WTC11 (cell line): ENCODE data around the gene SRSF12.

Experiments used
- IRF2 ChIP-seq: sonication (generic); formaldehyde crosslinking; IDR thresholded peaks from 2 replicates; pipeline ENCODE4 v1.8.0; 2022; ENCODE audit warnings: low read depth, missing genetic modification reagents, borderline replicate concordance
- NFYB ChIP-seq: sonication (generic); formaldehyde crosslinking; conservative IDR thresholded peaks from 2 replicates; pipeline ENCODE4 v1.8.0; 2022; ENCODE audit warnings: low read depth, missing genetic modification reagents
- RELA ChIP-seq: sonication (generic); formaldehyde crosslinking; IDR thresholded peaks from 2 replicates; pipeline ENCODE4 v1.8.1; 2022; ENCODE audit warnings: missing genetic modification reagents, mild to moderate bottlenecking, borderline replicate concordance
- SP1 ChIP-seq: sonication (generic); formaldehyde crosslinking; conservative IDR thresholded peaks from 2 replicates; pipeline ENCODE4 v1.8.1; 2022; ENCODE audit warnings: missing genetic modification reagents
- USF2 ChIP-seq: sonication (generic); formaldehyde crosslinking; IDR thresholded peaks from 2 replicates; pipeline ENCODE4 v1.8.1; 2023; ENCODE audit warnings: mild to moderate bottlenecking, missing genetic modification reagents, moderate library complexity
- ZNF121 ChIP-seq: sonication (generic); formaldehyde crosslinking; IDR thresholded peaks from 2 replicates; pipeline ENCODE4 v1.8.0; 2023; ENCODE audit warnings: missing genetic modification reagents
- TF ChIP-seq, protein P1 (sequence below): sonication (generic); formaldehyde crosslinking; IDR thresholded peaks from 2 replicates; pipeline ENCODE4 v1.8.1; 2023; ENCODE audit warnings: mild to moderate bottlenecking, missing genetic modification reagents

- TF ChIP-seq RELA (CRISPR knock-in tag) (no peak), ZNF121 (CRISPR knock-in tag) (no peak), NFYB (CRISPR knock-in tag) (no peak), USF2 (CRISPR knock-in tag) (no peak), IRF2 (CRISPR knock-in tag) (no peak), SP1 (CRISPR knock-in tag) (no peak)
- TF ChIP-seq, protein P1, sequence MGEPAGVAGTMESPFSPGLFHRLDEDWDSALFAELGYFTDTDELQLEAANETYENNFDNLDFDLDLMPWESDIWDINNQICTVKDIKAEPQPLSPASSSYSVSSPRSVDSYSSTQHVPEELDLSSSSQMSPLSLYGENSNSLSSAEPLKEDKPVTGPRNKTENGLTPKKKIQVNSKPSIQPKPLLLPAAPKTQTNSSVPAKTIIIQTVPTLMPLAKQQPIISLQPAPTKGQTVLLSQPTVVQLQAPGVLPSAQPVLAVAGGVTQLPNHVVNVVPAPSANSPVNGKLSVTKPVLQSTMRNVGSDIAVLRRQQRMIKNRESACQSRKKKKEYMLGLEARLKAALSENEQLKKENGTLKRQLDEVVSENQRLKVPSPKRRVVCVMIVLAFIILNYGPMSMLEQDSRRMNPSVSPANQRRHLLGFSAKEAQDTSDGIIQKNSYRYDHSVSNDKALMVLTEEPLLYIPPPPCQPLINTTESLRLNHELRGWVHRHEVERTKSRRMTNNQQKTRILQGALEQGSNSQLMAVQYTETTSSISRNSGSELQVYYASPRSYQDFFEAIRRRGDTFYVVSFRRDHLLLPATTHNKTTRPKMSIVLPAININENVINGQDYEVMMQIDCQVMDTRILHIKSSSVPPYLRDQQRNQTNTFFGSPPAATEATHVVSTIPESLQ (CRISPR knock-in tag) = no peak
These were observed 54.0 kb downstream of the SRSF12 start for GRCh38 chr6:89063881-89064280.
